GM21737 (cell line): ENCODE results near the gene GXYLT2.
"Not testable (repeated sequence)": the region's sequence is repeated elsewhere in the genome, so short reads cannot be mapped to it uniquely, and the experiment has no call there.

Experiments used
- ATAC-seq: cut with Tn5 transposase; IDR thresholded peaks from one replicate; pipeline ENCODE4 v1.9.1; 2021; ENCODE audit warnings: mild to moderate bottlenecking, moderate library complexity; ENCODE audit not compliant: unreplicated experiment

The GXYLT2 gene

DNA sequence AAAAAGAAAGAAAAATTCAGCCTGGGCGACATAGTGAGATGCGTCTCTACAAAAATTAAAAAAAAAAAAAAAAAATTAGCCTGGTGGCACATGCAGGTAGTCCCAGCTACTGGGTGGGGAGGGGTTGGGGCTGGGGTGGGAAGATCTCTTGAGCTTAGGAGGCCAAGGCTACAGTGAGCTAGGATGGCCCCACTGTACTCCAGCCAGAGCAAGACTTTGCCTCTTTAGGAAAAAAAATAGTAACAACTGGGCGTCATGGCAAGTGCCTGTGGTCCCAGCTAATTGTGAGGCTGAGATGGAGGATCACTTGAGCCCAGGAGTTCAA lies 84.8 kb downstream of the GXYLT2 start:
- no peak for ATAC-seq

GRCh38 chr3:72973031-72973723 lies 85.3 kb downstream of the GXYLT2 start:
- no peak for ATAC-seq

DNA sequence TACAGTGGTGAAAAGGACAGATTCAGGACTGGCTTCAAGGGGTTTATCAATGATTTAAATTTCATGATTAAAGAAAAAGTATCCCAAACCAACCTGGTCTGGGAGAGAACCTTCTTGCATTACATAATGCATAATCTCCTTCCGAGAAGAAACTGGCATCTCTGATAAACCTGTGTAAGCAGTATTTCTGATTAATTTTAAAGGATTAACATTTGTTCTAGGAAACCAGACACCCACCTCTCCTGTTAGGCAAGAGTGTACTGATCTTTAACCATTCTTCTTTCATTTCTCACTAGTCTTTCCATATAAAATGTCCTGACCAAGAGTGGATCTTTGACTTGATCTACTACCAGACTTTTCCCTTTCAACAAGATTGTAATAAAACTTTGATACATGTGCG lies 85.9 kb downstream of the GXYLT2 start:
- no peak for ATAC-seq

GRCh38 chr3:72974956-72975355 lies 87.1 kb downstream of the GXYLT2 start:
- ATAC-seq: no peak

GRCh38 chr3:72976281-72976741 lies 88.5 kb downstream of the GXYLT2 start:
- no peak for ATAC-seq

- no peak for ATAC-seq
These were observed 89.4 kb downstream of the GXYLT2 start for GRCh38 chr3:72977060-72977808.

- no peak for ATAC-seq
These were observed 94.9 kb downstream of the GXYLT2 start for GRCh38 chr3:72982609-72983366.

DNA sequence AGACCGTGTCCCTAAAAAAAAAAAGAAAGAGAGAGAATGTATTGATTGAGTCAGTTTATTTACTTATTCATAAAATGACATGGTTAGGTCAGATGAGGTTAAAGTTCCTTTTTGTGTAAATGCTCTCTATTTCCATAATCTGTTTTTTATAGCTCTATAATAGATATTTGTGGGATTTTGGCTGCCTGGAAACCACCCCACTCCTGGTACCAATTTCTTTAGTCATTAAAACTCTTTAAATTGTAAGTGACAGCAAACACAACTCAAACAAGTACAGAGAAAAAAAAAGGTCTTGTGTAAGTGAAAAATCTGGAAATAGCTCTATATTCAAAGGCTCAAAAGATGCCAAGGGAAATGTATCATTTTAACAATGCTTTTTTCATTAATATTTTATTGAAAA lies 97.7 kb downstream of the GXYLT2 start:
- ATAC-seq: no peak

- no peak for ATAC-seq
These were observed 103.0 kb downstream of the GXYLT2 start for GRCh38 chr3:72990701-72991395.

DNA sequence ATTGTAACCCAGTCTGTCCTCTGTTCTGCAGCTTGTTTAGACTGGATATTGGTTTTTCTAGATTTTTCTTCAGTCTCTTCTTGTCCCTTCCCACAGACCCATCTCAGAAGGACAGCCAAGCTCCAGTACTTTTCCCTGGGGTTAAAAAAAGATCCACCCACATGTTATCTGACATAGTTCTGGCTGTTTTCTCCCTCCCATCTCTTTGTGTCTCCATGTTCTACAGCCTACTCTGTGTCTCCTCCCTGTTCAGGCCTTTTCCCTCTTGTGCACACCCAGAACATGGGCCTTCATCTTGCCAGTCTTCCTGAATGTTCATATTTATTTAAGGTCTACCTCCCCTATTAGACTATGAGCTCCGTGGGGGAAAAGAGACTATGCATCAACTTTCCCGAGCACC lies 103.7 kb downstream of the GXYLT2 start:
- ATAC-seq: no peak

DNA sequence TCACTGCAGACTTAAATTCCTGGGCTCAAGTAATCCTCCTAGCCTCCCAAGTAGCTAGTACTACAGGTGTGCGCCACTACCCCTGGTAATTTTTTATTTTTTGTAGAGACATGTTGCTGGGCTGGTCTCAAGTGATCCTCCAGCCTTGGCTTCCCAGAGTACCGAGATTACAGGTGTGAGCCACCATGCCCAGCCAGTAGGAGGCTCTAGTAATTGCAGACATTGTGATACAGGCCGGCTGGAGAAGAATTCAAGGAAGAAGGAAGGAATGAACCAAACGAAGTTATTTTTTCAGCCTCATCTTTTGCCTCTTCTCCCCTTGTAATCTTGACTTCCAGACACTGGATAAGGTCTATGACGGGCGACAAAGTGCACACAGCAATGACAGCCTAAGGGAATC lies 105.5 kb downstream of the GXYLT2 start:
- ATAC-seq: no peak

DNA sequence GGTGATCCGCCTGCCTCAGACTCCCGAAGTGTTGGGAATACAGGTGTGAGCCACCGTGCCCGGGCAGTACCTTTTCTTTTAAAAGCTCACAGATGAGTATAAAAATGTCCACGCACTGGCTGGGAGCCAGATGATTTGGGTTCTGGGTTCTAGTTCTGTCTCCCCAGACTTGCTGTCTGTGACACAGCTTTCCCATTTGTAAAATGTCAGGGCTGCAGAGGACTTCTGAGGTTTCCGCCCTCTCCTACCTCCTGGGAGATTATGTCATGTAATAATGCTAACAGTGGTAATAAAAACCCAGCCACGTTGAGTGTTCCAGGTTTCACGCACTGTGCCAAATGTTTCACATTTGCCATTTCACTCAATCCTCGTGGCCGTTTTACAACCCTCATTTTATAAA lies 107.5 kb downstream of the GXYLT2 start:
- ATAC-seq: no peak

DNA sequence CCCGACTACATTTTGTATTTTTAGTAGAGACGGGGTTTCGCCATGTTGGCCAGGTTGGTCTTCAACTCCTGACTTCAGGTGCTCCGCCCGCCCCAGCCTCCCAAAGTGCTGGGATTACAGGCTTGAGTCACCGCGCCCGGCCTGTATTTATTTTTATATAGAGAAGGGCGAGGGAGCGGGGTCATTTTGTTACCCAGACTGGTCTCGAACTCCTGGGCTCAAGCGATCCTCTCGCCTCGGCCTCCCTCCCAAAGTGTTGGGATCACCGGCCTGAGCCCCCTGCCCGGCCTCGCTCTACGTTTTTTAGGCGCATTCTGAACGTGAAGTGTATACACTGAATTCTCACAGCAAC lies 108.3 kb downstream of the GXYLT2 start:
- no peak for ATAC-seq

- ATAC-seq: peak; percentile 93
These were observed 108.9 kb downstream of the GXYLT2 start, which contains the start of gene PPP4R2 for GRCh38 chr3:72996473-72997333. PPP4R2 (plus strand) TSS chr3:72996811; CDS start chr3:72997038, 227 bp downstream.

DNA sequence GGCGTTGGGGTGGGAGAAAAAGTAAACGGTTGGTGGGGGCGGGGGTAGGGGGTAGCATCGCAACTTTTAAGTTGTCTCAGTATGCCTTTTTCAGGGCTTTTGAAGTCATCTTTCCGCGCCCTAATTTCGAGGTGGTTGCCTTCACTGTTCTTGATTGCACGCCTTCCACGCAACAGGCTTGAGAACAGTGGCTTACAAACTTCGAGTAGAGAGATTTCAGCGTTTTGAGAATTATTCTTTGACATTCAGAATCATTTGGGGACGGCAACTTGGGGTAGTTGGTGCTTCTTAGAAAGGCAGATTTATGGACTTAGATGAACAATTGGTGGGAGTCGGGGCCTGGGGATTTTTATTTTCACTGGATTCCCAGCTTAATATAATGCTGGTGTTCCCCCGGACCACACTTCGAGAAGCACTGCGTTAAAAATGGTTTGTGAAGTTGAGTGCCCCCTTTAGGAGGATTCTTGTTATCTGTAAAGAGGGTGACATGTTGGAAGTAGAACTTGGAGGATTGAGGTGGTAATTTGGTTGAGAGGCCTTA lies 109.6 kb downstream of the GXYLT2 start:
- no peak for ATAC-seq

DNA sequence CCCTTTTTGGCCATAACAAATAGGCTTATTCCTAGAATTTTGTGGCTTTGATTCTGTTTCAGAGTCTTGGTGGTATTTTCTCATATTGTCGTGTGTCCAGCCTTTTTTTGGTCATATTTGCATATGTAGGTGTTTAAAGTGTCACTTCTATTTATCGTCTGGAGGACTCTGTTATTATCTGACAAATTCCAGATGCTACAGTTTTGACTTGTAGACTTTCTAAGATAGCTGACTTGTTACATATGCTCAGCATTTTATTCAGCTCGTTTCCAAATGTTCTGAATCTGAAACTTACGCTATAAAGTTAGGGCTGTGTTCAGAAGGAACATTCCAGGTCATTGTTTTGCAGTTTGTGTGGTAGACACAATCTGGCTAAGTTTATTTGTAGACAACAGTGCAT lies 110.6 kb downstream of the GXYLT2 start:
- no peak for ATAC-seq

- no peak for ATAC-seq
These were observed 112.1 kb downstream of the GXYLT2 start for GRCh38 chr3:72999951-73000350.

GRCh38 chr3:73003050-73003449 lies 115.2 kb downstream of the GXYLT2 start:
- not testable (repeated sequence) for ATAC-seq

GRCh38 chr3:73004316-73004715 lies 116.5 kb downstream of the GXYLT2 start:
- no peak for ATAC-seq
